LNCAP (cell line): ENCODE results near the gene DCDC2C.
A peak's percentile ranks its signal among the peaks of the same experiment; 100 is the strongest.

Experiments used
- TF ChIP-seq, protein P1 (sequence below): fragments of 450-650 bp; IDR thresholded peaks from 2 replicates; pipeline ENCODE4 v1.5.1; 2017; ENCODE audit warnings: mild to moderate bottlenecking

Gene DCDC2C

DNA sequence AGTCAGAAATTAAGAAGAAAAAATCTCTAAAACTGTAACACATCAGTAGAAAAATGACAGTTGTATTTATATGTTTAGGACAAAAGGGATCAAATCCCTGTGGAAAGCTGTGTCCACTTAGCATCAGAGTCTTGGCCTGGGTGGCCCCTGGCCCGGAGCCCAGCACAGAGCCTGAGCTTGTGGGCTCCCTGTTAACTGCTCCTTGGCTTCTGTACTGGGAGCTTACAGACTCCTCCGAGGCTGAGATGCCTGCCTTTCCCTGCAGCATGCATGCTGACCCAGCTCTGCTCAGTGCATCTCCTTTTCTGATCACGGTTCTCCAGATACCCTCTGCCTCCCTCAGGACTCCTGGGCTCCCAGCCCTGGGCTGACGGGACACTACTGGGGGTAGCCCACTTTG is 98.1 kb downstream of the DCDC2C start:
- TF ChIP-seq, protein P1, sequence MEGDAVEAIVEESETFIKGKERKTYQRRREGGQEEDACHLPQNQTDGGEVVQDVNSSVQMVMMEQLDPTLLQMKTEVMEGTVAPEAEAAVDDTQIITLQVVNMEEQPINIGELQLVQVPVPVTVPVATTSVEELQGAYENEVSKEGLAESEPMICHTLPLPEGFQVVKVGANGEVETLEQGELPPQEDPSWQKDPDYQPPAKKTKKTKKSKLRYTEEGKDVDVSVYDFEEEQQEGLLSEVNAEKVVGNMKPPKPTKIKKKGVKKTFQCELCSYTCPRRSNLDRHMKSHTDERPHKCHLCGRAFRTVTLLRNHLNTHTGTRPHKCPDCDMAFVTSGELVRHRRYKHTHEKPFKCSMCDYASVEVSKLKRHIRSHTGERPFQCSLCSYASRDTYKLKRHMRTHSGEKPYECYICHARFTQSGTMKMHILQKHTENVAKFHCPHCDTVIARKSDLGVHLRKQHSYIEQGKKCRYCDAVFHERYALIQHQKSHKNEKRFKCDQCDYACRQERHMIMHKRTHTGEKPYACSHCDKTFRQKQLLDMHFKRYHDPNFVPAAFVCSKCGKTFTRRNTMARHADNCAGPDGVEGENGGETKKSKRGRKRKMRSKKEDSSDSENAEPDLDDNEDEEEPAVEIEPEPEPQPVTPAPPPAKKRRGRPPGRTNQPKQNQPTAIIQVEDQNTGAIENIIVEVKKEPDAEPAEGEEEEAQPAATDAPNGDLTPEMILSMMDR = no peak

DNA sequence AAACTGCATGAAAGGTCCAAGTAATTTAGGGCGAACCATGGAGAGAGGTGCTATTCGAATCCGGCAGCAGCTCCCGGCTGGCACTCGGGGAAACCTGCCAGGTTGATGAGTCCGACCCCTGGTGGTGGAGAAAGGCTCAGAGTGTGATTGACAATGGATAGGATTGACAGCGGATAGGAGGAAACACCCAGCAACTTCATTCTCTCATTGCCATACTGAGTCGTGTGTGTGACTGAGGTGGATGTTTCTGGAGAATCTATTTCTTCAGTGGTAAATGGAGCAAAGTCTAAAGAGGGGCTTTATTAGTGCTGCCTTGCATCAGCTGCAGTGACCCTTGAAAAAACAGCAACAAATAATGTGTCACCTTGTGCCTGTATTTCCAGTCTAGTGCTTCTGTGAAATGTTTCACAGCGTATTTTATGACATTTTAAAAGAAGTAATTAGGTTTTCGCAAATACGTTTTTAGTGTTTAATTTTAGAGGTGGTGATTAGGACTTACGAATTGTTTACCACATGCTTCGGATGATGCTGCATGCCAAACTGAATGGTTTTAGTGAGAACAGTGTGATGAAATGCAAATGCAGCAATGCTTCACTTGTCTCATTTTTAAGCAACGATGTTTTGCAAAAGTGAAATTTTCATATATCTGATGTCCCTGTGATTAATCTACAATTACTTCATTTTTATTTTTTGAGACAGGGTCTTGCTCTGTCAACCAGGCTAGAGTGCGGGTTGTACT is 102.0 kb downstream of the DCDC2C start:
- TF ChIP-seq, protein P1 = peak; percentile 68

DNA sequence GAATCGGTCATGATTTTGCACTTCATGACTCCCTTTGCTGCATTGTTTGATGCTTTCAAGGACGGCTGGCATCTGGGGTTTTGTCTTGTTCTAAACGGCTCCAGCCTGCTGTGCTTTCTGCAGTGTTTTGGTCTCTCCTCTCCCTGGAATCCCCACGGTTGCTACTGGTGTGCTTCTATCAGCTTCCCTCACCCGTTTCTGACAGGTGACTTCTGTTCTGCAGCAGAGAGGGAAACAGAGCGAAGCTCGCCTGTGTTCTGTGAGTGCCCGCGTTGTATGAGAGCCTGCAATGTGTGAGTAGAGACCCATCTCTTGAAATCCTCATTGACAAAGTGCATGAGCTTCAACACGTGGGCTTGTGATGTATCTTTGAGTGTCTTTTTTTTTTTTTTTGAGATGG is 102.8 kb downstream of the DCDC2C start:
- TF ChIP-seq, protein P1 = no peak

DNA sequence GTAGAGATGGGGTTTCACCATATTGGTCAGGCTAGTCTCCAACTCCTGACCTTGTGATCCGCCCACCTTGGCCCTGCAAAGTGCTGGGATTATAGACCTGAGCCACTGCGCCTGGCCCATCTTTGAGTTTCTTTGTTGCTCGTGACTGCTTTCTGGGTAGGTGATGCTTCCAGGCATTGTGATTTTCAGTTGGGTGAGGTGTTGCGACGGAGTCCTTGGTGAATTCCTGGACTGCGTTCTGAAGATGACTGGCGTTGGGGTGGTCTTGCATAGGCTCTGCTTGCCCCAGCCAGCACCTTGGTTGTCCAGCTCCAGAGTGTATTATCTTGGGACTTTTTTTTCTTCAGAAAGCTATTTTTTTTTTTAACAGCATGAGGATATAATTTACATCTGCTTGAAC is 103.4 kb downstream of the DCDC2C start:
- TF ChIP-seq, protein P1 = no peak

GRCh38 chr2:3807853-3808252 is 104.5 kb downstream of the DCDC2C start:
- TF ChIP-seq, protein P1 = no peak

DNA sequence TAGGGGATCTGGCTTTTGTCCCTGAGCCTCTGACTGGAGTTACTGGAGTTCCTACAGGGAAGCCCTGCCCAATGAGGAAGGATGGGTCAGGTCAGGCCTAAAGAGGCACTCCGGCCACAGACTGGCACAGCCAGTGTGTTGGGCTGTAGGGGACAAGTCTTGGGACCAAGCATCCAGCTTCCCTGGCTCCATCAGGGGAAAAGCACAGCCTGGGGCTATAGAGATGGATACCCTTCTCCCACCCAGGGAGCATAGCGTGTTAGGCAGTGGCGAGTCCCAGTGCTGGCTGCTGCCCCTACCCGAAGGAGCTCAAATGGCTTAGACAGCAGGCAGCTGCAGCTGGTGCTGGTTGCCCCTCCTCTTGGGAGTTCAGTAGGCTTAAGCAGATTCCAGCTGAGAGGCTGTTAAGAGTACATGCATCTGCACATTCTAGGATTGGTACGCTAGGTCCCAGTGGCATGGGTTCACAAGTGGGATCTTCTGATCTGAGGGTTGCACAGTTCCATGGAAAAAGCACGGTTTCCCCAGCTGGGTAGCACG is 111.4 kb downstream of the DCDC2C start:
- TF ChIP-seq, protein P1 = no peak

DNA sequence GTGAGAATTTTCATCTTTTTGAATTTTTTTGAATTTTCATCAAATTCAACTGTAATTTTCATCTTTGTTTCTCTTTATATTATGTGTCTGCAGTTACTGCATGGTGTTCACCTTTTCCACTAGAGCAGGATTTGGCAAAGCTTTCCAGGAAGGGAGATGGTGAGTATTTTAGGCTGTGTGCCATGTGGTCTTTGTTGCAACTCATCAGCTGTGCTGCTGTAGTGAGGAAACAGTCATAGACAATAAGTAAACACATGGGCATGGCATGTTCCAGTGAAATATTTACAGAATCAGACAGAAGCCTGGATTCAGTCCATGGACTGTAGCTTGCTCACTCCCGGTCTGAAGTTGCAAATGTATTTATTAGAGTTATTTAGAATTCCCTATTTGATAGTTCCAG is 120.4 kb downstream of the DCDC2C start:
- TF ChIP-seq, protein P1 = no peak
